DND-41 (cell line): ENCODE measurements around the gene DDX27.

Experiments
- ATAC-seq: fragments of 200-7000 bp; cut with Tn5 transposase; 3 replicates; pipeline ENCODE4 v1.9.1; 2021; ENCODE audit warnings: low read depth; ENCODE audit not compliant: insufficient read depth
- DNase-seq: peaks from one replicate; pipeline ENCODE4 v3.0.0-alpha.2; 2020
- H2AFZ ChIP-seq: 2 replicates; pipeline ENCODE4 v1.6.0; 2012; ENCODE audit warnings: low read depth, low read length
- H3K27ac ChIP-seq: 2 replicates; pipeline ENCODE4 v1.5.1; 2012; ENCODE audit warnings: low read length, inconsistent platforms
- H3K27me3 ChIP-seq: fragments of 200-600 bp; sonication (generic); 2 replicates; pipeline ENCODE4 v1.6.0; 2012; ENCODE audit warnings: low read length, mild to moderate bottlenecking, inconsistent platforms; ENCODE audit not compliant: insufficient read depth, poor library complexity
- H3K36me3 ChIP-seq: 2 replicates; pipeline ENCODE4 v1.5.1; 2012; ENCODE audit warnings: low read length, inconsistent platforms; ENCODE audit not compliant: insufficient read depth
- H3K4me1 ChIP-seq: 2 replicates; pipeline ENCODE4 v1.5.1; 2012; ENCODE audit warnings: mild to moderate bottlenecking, low read length; ENCODE audit not compliant: insufficient read depth
- H3K4me2 ChIP-seq: 2 replicates; pipeline ENCODE4 v1.6.0; 2012; ENCODE audit warnings: mild to moderate bottlenecking, moderate library complexity, low read length, inconsistent platforms; ENCODE audit not compliant: insufficient read depth
- H3K4me3 ChIP-seq, 2 experiments: fragments of 200-600 bp in 1 of 2; shearing (Covaris generic) in 1 of 2; 2 replicates each; pipeline ENCODE4 v1.5.1; 2012 to 2016; ENCODE audit warnings: inconsistent platforms in 2 of 2, low read length in 2 of 2, mild to moderate bottlenecking in 2 of 2, low read depth in 1 of 2, moderate library complexity in 1 of 2
- H3K79me2 ChIP-seq: 2 replicates; pipeline ENCODE4 v1.6.0; 2012; ENCODE audit warnings: low read length, inconsistent platforms; ENCODE audit not compliant: insufficient read depth
- H3K9ac ChIP-seq: 2 replicates; pipeline ENCODE4 v1.6.0; 2012; ENCODE audit warnings: low read depth, mild to moderate bottlenecking, inconsistent platforms, low read length, moderate library complexity
- H3K9me3 ChIP-seq: 2 replicates; pipeline ENCODE4 v1.5.1; 2012; ENCODE audit warnings: low read length, moderate library complexity, mild to moderate bottlenecking, inconsistent platforms; ENCODE audit not compliant: insufficient read depth, severe bottlenecking
- H4K20me1 ChIP-seq: 2 replicates; pipeline ENCODE4 v1.6.0; 2012; ENCODE audit warnings: low read length; ENCODE audit not compliant: insufficient read depth
- CTCF ChIP-seq: IDR thresholded peaks from 2 replicates; pipeline ENCODE4 v1.5.1; 2012; ENCODE audit warnings: borderline replicate concordance, low read length, moderate library complexity, mild to moderate bottlenecking; ENCODE audit not compliant: poor library complexity, severe bottlenecking; ENCODE audit errors: extremely low read depth
- EZH2 ChIP-seq: IDR thresholded peaks from 3 replicates; pipeline ENCODE4 v1.6.1; 2012; ENCODE audit warnings: borderline replicate concordance, low read depth, mild to moderate bottlenecking, moderate library complexity, low read length, inconsistent platforms; ENCODE audit not compliant: severe bottlenecking

DDX27 gene

DNA sequence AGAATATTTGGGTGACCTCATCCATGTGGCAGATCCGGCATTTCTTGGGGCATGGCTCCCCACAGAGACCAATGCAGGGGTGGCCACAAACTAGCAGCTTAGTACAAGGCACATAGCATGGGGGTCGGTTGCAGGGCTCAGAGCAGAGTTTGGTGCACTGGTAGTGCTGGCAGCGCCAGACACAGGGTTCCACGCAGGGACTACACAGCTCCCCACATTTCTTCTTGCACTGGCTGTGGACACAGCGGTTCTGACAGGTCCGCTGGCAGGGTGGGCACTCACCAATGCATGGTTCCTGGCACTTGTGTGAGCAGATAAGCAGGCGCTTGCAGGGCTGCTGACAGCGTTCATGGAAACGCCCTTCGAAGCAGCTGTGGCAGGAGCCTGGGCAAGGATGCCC is 29.1 kb downstream of the DDX27 start:
- Histone ChIP-seq H3K4me1 (no peaks in the 10 kb centered on the region), H2AFZ (no peak overlapping the region), H3K79me2 (no peaks in the 10 kb centered on the region), H3K9ac (no peak overlapping the region), H3K27me3 (no peaks in the 10 kb centered on the region), H3K9me3 (no peaks in the 10 kb centered on the region), H3K4me3 (no peak overlapping the region), H3K36me3 (peaks cover 86% of the 10 kb centered on the region), H3K4me2 (no peak overlapping the region), H4K20me1 (peaks cover 10% of the 10 kb centered on the region), H3K27ac (no peak overlapping the region)
- TF ChIP-seq CTCF (no peak), EZH2 (no peak)
- DNase-seq (no peak), ATAC-seq (no peak)

GRCh38 chr20:49248879-49249665 is 29.9 kb downstream of the DDX27 start:
- Histone ChIP-seq H2AFZ (no peak overlapping the region), H3K9me3 (no peaks in the 10 kb centered on the region), H3K27me3 (no peaks in the 10 kb centered on the region), H3K9ac (no peak overlapping the region), H3K27ac (no peak overlapping the region), H3K36me3 (peaks cover 86% of the 10 kb centered on the region), H3K79me2 (no peaks in the 10 kb centered on the region), H3K4me1 (no peaks in the 10 kb centered on the region), H4K20me1 (peaks cover 10% of the 10 kb centered on the region), H3K4me3 (no peak overlapping the region), H3K4me2 (no peak overlapping the region)
- TF ChIP-seq EZH2 (no peak), CTCF (no peak)
- ATAC-seq (no peak), DNase-seq (no peak)

GRCh38 chr20:49252556-49253350 is 33.5 kb downstream of the DDX27 start:
- Histone ChIP-seq H3K79me2 (no peaks in the 10 kb centered on the region), H3K4me1 (no peaks in the 10 kb centered on the region), H3K27me3 (no peaks in the 10 kb centered on the region), H3K4me2 (no peak overlapping the region), H3K9ac (no peak overlapping the region), H2AFZ (no peak overlapping the region), H3K9me3 (no peaks in the 10 kb centered on the region), H3K27ac (no peak overlapping the region), H3K36me3 (peaks cover 85% of the 10 kb centered on the region), H3K4me3 (no peak overlapping the region), H4K20me1 (no peaks in the 10 kb centered on the region)
- TF ChIP-seq EZH2 = no peak
- TF ChIP-seq CTCF = no peak
- ATAC-seq (no peak), DNase-seq (no peak)
